Activated CD8-positive, alpha-beta T cell treated with anti-CD3 and anti-CD28 coated beads for 36 hours (primary cell): ENCODE measurements around the gene PKD1L1. TPM values are rescaled to one million over a fixed set of nuclear protein-coding genes. Genes with fewer than 3 reads are reported as not detected.

Experiments used
- ATAC-seq: fragments of 200-7000 bp; cut with Tn5 transposase; one replicate; pipeline ENCODE4 v1.10.0; 2021; ENCODE audit warnings: mild to moderate bottlenecking, moderate library complexity
- CTCF ChIA-PET: fragments of 350-600 bp; sonication (Branson Sonifier 250); formaldehyde crosslinking; loops from one replicate; lab custom pipeline; 2021; ENCODE audit warnings: antibody characterized with exemption; lab: Charles Lee
- POLR2A ChIA-PET: fragments of 350-600 bp; sonication (Branson Sonifier 250); formaldehyde crosslinking; loops from one replicate; lab custom pipeline; 2021; ENCODE audit warnings: antibody characterized with exemption; lab: Charles Lee
- DNase-seq: peaks from one replicate; pipeline ENCODE4 v3.0.0-alpha.2; 2020
- H3K27ac Mint-ChIP-seq: one replicate; pipeline ENCODE4 v1.8.0; 2021; ENCODE audit warnings: mild to moderate bottlenecking, mixed read lengths
- H3K27me3 Mint-ChIP-seq: one replicate; pipeline ENCODE4 v1.8.0; 2021; ENCODE audit warnings: mixed read lengths
- H3K36me3 Mint-ChIP-seq: one replicate; pipeline ENCODE4 v1.8.0; 2021; ENCODE audit warnings: low read depth, mixed read lengths
- H3K4me1 Mint-ChIP-seq: one replicate; pipeline ENCODE4 v1.8.0; 2021; ENCODE audit warnings: low read depth, mixed read lengths
- H3K4me3 Mint-ChIP-seq: one replicate; pipeline ENCODE4 v1.8.0; 2021; ENCODE audit warnings: mild to moderate bottlenecking, moderate library complexity, mixed read lengths
- H3K9me3 Mint-ChIP-seq: one replicate; pipeline ENCODE4 v1.8.0; 2021; ENCODE audit warnings: mixed read lengths
- intact Hi-C: fragments of 100-400 bp; cut with micrococcal nuclease; formaldehyde crosslinking; loops from one replicate; pipeline ENCODE4 v1.10.0; 2022
- total RNA-seq, 2 experiments: library from RNA; stranded (reverse); gene quantifications; one replicate each; pipeline ENCODE4 v1.2.3, GENCODE V29; 2021
- TF ChIP-seq, protein P1 (sequence below): fragments of 200-600 bp; IDR thresholded peaks from one replicate; pipeline ENCODE4 v1.8.0; 2022; ENCODE audit warnings: antibody characterized with exemption, mild to moderate bottlenecking

The PKD1L1 gene
- total RNA-seq, 2 experiments from 2014 or later = 0.09 to 0.20 TPM

DNA sequence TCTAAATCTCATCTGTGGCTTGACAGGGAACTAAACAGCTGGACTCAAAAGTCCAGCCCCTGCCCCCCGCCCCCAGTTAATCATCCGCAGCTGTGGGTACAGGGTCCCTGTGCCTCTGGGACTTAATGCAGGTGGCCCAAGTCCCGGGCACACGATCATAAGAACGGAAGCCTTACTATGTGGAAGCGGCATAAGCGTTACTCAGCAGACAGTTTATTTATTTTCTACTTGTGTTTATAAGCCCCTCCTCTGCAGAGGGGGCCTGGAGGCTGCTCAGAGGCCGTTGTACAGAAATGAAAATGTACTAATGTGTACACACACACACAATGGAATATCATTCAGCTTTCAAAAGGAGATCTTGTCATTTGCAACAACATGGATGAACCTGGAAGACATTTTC is 208.4 kb downstream of the PKD1L1 start:
- H3K4me1 Mint-ChIP-seq = no peaks in the 10 kb centered on the region
- no peak overlapping the region for H3K27ac Mint-ChIP-seq
- H3K4me3 Mint-ChIP-seq = no peak overlapping the region
- H3K27me3 Mint-ChIP-seq = peaks cover 10% of the 10 kb centered on the region
- ATAC-seq = no peak
- no peaks in the 10 kb centered on the region for H3K9me3 Mint-ChIP-seq
- DNase-seq = no peak
- intact Hi-C loops = no loop called here
- ChIA-PET POLR2A (no interaction called here), CTCF (no interaction called here)
- TF ChIP-seq, protein P1, sequence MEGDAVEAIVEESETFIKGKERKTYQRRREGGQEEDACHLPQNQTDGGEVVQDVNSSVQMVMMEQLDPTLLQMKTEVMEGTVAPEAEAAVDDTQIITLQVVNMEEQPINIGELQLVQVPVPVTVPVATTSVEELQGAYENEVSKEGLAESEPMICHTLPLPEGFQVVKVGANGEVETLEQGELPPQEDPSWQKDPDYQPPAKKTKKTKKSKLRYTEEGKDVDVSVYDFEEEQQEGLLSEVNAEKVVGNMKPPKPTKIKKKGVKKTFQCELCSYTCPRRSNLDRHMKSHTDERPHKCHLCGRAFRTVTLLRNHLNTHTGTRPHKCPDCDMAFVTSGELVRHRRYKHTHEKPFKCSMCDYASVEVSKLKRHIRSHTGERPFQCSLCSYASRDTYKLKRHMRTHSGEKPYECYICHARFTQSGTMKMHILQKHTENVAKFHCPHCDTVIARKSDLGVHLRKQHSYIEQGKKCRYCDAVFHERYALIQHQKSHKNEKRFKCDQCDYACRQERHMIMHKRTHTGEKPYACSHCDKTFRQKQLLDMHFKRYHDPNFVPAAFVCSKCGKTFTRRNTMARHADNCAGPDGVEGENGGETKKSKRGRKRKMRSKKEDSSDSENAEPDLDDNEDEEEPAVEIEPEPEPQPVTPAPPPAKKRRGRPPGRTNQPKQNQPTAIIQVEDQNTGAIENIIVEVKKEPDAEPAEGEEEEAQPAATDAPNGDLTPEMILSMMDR = no peak
- no peaks in the 10 kb centered on the region for H3K36me3 Mint-ChIP-seq

DNA sequence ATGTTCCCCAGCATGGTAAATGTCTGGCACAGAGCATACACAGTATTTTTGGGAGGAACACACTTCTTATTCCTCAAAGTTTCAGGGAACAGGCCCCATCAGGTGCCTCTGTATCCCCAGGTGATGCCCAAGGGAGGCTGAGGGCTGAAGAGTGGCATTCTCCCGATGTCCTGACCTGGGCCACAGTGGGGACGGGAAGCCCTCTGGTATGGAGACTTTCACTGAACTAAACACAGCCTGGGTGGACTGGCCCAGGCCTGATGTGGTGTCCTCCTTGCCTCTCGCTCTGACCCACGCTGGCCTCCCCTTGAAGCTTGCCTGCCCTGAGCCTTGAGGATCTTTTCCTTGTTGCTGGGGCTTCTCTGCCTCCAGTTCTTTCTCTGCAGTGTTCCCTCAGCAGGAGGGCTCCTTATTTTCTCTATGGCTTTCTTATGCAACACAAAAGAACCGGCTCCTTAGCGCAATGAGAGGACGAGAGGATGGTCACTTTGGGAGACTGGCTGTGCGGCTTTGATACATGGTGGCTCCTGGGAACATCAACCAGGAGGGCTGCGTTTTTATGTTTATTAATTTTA is 208.9 kb downstream of the PKD1L1 start:
- no peak overlapping the region for H3K27ac Mint-ChIP-seq
- no peaks in the 10 kb centered on the region for H3K36me3 Mint-ChIP-seq
- ChIA-PET CTCF (no interaction called here), POLR2A (no interaction called here)
- DNase-seq (no peak), ATAC-seq (no peak)
- TF ChIP-seq, protein P1 = no peak
- H3K9me3 Mint-ChIP-seq = no peaks in the 10 kb centered on the region
- H3K4me1 Mint-ChIP-seq = no peaks in the 10 kb centered on the region
- H3K4me3 Mint-ChIP-seq = no peak overlapping the region
- intact Hi-C loops = no loop called here
- peaks cover 10% of the 10 kb centered on the region for H3K27me3 Mint-ChIP-seq

DNA sequence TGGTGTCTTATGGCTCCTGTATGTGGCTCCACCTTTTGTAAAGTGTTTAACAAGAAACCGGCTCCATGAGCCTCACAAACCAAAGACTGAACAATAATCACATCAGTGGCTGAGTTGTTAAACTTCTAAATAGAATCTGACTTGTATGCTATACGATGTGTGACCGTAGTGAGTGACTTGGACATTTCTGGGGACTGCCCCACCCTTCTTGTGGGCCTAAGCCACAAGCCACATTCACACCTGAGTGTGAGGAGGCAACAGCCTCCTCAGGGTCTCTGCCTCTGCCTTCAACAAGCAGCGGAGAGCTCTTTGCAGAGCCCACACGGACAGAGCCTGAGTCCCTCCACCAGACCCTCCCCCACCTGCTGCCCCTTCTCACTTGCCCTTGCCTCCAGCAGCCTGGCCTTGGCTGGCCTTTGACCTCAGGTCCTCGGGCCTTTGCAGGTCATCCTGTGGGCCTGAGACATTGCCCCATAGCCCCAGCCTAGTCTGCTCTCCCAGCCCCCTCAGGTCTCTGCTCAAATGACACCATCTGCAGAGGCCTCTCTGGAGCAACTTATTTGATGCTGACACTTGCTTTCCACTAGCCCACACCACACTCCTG is 209.6 kb downstream of the PKD1L1 start:
- no peaks in the 10 kb centered on the region for H3K36me3 Mint-ChIP-seq
- ATAC-seq (no peak), DNase-seq (no peak)
- POLR2A ChIA-PET = no interaction called here
- no peak overlapping the region for H3K27ac Mint-ChIP-seq
- H3K4me3 Mint-ChIP-seq = no peak overlapping the region
- H3K4me1 Mint-ChIP-seq = no peaks in the 10 kb centered on the region
- no peaks in the 10 kb centered on the region for H3K9me3 Mint-ChIP-seq
- CTCF ChIA-PET = no interaction called here
- intact Hi-C loops = no loop called here
- H3K27me3 Mint-ChIP-seq = peaks cover 5% of the 10 kb centered on the region
- TF ChIP-seq, protein P1 = no peak

DNA sequence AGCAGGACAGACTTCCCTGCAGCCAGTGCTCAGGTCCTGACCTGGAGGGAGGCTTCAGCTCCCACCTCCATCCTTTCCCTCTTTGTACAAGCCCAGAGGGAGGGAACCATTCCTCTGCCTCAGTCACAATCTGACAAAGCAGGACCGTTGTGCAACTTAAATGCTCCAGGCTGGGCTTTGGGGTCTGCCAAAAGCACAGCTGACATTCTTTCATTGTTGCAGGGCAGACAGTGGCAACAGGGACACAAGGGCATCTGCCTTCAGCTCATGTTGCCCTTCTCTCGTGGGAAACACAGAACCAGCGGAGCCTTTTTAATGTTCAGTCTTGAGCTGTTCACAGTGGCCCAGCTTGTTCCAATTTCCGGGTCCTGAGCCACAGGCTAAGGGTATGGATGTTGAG is 210.7 kb downstream of the PKD1L1 start:
- no peaks in the 10 kb centered on the region for H3K36me3 Mint-ChIP-seq
- no peak overlapping the region for H3K4me3 Mint-ChIP-seq
- no peak for ATAC-seq
- no peaks in the 10 kb centered on the region for H3K4me1 Mint-ChIP-seq
- TF ChIP-seq, protein P1 = no peak
- peaks cover 3% of the 10 kb centered on the region for H3K27me3 Mint-ChIP-seq
- no peak for DNase-seq
- no peak overlapping the region for H3K27ac Mint-ChIP-seq
- POLR2A ChIA-PET = no interaction called here
- H3K9me3 Mint-ChIP-seq = no peaks in the 10 kb centered on the region
- intact Hi-C loops = no loop called here
- CTCF ChIA-PET = no interaction called here

DNA sequence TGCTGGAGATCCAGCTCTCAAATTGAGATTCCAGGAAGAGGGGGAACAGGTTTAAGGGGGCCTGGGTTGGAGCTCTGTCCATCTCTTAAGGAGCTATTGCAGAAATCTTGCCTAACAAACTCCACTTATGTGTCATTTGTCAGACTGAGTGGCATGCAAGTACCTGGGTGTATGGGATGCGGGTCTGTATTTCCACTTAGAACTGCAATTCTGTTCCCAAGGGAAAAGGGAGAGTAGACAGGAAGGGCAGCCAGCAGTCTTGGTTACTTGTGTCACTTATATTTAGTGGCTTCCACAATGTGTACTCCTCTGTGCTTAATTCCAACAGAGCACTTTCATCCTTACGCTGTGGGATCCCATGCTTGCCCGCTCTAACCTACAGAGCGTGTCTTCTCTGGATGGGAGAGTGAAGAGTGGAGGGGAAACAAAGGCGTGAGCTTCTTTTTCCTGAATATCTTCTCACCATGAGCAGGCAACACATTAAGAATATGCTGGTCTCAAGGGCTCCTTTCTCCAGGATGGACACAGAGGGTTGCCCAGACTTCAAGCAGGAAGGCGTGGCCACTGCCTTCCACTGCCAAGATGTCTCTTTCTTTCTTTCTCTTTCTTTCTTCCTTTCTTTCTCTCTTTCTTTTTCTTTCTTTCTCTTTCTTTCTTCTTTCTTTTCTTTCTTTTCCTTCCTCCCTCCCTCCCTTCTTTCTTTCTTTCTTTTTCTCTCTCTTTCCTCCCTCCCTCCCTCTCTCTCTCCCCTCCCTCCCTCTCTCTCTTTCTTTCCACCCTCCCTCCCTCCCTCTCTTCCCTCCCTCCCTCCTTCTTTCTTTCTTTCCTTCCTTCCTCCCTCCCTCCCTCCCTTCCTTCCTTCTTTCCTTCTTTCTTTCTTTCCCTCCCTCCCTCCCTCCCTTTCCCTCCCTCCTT is 212.6 kb downstream of the PKD1L1 start:
- ATAC-seq (no peak), DNase-seq (no peak)
- H3K36me3 Mint-ChIP-seq = no peaks in the 10 kb centered on the region
- POLR2A ChIA-PET = no interaction called here
- H3K9me3 Mint-ChIP-seq = no peaks in the 10 kb centered on the region
- H3K4me1 Mint-ChIP-seq = no peaks in the 10 kb centered on the region
- no peak overlapping the region for H3K4me3 Mint-ChIP-seq
- H3K27me3 Mint-ChIP-seq = no peaks in the 10 kb centered on the region
- H3K27ac Mint-ChIP-seq = no peak overlapping the region
- TF ChIP-seq, protein P1 = no peak
- intact Hi-C loops = no loop called here
- CTCF ChIA-PET = no interaction called here
